LNCAP (cell line): ENCODE measurements around the gene OR5K4.

Source experiments
- TF ChIP-seq, protein P1 (sequence below): fragments of 450-650 bp; IDR thresholded peaks from 2 replicates; pipeline ENCODE4 v1.5.1; 2017; ENCODE audit warnings: mild to moderate bottlenecking

OR5K4 gene

DNA sequence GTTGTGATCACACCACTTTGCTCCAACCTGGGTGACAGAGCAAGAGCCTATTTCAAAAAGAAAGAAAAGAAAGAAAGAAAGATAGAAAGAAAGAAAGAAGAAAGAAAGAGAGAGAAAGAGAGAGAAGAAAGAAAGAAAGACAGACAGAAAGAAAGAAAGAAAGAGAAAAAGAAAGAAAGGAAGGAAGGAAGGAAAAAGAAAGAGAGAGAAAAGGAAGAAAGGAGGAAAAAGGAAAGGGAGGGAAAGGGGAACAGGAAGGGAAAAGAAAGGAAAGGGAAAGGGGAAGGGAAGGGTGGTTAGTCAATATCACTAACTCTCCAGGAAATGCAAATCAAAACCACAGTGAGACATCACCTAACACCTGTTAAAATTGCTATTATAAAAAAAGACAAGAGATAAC lies 18.2 kb downstream of the OR5K4 start:
- TF ChIP-seq, protein P1, sequence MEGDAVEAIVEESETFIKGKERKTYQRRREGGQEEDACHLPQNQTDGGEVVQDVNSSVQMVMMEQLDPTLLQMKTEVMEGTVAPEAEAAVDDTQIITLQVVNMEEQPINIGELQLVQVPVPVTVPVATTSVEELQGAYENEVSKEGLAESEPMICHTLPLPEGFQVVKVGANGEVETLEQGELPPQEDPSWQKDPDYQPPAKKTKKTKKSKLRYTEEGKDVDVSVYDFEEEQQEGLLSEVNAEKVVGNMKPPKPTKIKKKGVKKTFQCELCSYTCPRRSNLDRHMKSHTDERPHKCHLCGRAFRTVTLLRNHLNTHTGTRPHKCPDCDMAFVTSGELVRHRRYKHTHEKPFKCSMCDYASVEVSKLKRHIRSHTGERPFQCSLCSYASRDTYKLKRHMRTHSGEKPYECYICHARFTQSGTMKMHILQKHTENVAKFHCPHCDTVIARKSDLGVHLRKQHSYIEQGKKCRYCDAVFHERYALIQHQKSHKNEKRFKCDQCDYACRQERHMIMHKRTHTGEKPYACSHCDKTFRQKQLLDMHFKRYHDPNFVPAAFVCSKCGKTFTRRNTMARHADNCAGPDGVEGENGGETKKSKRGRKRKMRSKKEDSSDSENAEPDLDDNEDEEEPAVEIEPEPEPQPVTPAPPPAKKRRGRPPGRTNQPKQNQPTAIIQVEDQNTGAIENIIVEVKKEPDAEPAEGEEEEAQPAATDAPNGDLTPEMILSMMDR: no peak

- TF ChIP-seq, protein P1: no peak
These were observed 18.8 kb downstream of the OR5K4 start for GRCh38 chr3:98372445-98372844.

DNA sequence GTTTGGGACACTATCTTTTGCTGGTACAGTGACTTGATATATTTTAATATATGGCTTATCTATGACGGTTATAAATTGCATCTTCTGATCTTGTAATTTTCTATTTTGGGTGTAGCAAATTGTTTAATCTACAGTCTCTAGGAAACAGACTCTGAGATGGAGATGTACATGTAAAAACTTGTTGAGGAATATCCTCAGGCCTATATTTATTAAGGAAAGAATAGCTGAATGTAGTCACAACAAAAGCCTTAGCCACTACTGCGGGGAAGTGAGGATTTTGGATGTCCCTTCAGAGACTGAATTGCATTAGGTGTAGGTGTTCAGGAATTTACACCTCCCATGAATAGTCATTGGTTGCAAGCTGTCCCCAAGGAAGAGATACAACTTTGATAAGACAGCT lies 23.0 kb downstream of the OR5K4 start:
- TF ChIP-seq, protein P1: no peak

DNA sequence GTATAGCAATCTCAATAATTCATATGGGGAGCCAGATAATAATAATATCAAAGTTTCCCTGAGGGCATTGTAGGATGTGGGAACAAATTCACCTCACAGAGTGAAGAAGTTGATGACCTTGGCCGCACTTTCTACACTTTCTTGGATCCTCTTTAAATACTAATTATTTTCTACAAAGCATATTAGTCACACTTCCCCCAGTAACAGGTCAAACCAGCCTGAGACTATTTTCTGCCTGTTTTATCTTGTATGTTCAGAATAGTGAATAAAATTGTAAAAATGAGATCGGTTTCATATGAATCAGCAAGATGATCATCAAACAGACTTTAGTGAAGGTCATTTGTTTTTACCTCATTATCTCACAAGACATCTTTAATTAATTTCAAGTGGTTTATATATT lies 34.5 kb downstream of the OR5K4 start:
- TF ChIP-seq, protein P1: no peak

GRCh38 chr3:98390366-98390765 lies 36.7 kb downstream of the OR5K4 start, which contains the start of gene OR5K3:
OR5K3 (plus strand) TSS chr3:98390666; CDS start chr3:98390666, 0 bp downstream.
- TF ChIP-seq, protein P1: no peak

GRCh38 chr3:98395101-98395500 lies 41.4 kb downstream of the OR5K4 start:
- TF ChIP-seq, protein P1: no peak

- TF ChIP-seq, protein P1: no peak
These were observed 44.9 kb downstream of the OR5K4 start for GRCh38 chr3:98398513-98398912.

GRCh38 chr3:98402507-98402906 lies 48.9 kb downstream of the OR5K4 start:
- TF ChIP-seq, protein P1: no peak
